HCT116 (cell line): ENCODE measurements around the gene ADCK2. TPM values are rescaled to one million over a fixed set of nuclear protein-coding genes. Genes with fewer than 3 reads are reported as not detected.

ENCODE experiments used
- ATAC-seq: fragments of 200-7000 bp; cut with Tn5 transposase; 2 replicates; pipeline ENCODE4 v1.9.1; 2020; ENCODE audit warnings: mild to moderate bottlenecking, moderate library complexity
- BruUV-seq: library from RNA; stranded (reverse); fragments of 400-500 nt; replicated peaks from 2 replicates; lab custom pipeline; 2021; lab: Mats Ljungman, UMichigan
- CTCF ChIA-PET: fragments of 300-600 bp; sonication (Branson Sonifier 250); formaldehyde crosslinking; loops from one replicate; lab custom pipeline; 2021; ENCODE audit warnings: antibody characterized with exemption; lab: Charles Lee
- POLR2A ChIA-PET: fragments of 300-600, 350-600 bp; sonication (Branson Sonifier 250); formaldehyde crosslinking; loops from one replicate; lab custom pipeline; 2021; ENCODE audit warnings: antibody characterized with exemption; lab: Charles Lee
- RAD21 ChIA-PET, 2 experiments: fragments of 300-600 bp; sonication (Branson Sonifier 250); formaldehyde crosslinking; loops; one replicate each; lab custom pipeline; 2023; ENCODE audit warnings: low total read pairs in 2 of 2; ENCODE audit not compliant: uncharacterized antibody in 2 of 2, unreplicated experiment in 2 of 2, low non-redundant PET in 1 of 2; lab: Charles Lee
- DNase-seq: peaks from one replicate; pipeline ENCODE4 v3.0.0-alpha.2; 2010; ENCODE audit warnings: low read depth, low spot score
- H2AFZ ChIP-seq: fragments of 200-600 bp; shearing (Covaris generic), sonication (generic); 2 replicates; pipeline ENCODE4 v1.6.1; 2017; ENCODE audit warnings: low read depth, mixed run types, mixed read lengths, antibody characterized with exemption, low read length; ENCODE audit not compliant: poor library complexity, severe bottlenecking
- H3K27ac ChIP-seq: 2 replicates; pipeline ENCODE4 v1.5.1; 2012; ENCODE audit warnings: low read depth, low read length
- H3K27me3 ChIP-seq: fragments of 200-600 bp; sonication (generic); 2 replicates; pipeline ENCODE4 v1.6.1; 2016; ENCODE audit warnings: mixed run types, low read length, mixed read lengths; ENCODE audit not compliant: insufficient read depth
- H3K36me3 ChIP-seq, 2 experiments: fragments of 200-500 bp in 1 of 2; fragments of 200-600 bp in 1 of 2; sonication (Bioruptor generic) in 1 of 2; sonication (generic) in 1 of 2; 2 replicates each; pipeline versions ENCODE4 v1.5.1 to v1.6.1; 2014 to 2016; ENCODE audit warnings: low read length in 2 of 2, inconsistent platforms in 1 of 2, mixed read lengths in 1 of 2, mixed run types in 1 of 2; ENCODE audit not compliant: insufficient read depth in 2 of 2, control insufficient read depth in 1 of 2
- H3K4me1 ChIP-seq, 2 experiments: fragments of 200-600 bp in 1 of 2; sonication (generic) in 1 of 2; 2 replicates each; pipeline versions ENCODE4 v1.5.1 to v1.6.1; 2012 to 2017; ENCODE audit warnings: low read length in 2 of 2, inconsistent platforms in 1 of 2, mild to moderate bottlenecking in 1 of 2, mixed read lengths in 1 of 2, mixed run types in 1 of 2, moderate library complexity in 1 of 2; ENCODE audit not compliant: insufficient read depth in 2 of 2, control insufficient read depth in 1 of 2
- H3K4me2 ChIP-seq: fragments of 200-600 bp; sonication (generic); 2 replicates; pipeline ENCODE4 v1.6.1; 2017; ENCODE audit warnings: mixed run types, low read length, mixed read lengths
- H3K4me3 ChIP-seq, 2 experiments: fragments of 200-600 bp in 1 of 2; sonication (generic) in 1 of 2; replicated peaks in 1 of 2; 2 replicates each; pipeline ENCODE4 v1.5.1; 2011 to 2016; ENCODE audit warnings: low read length in 2 of 2, control low read depth in 1 of 2, low read depth in 1 of 2, mild to moderate bottlenecking in 1 of 2, mixed read lengths in 1 of 2, mixed run types in 1 of 2
- H3K79me2 ChIP-seq: fragments of 200-600 bp; sonication (generic); 2 replicates; pipeline ENCODE4 v1.6.1; 2017; ENCODE audit warnings: mild to moderate bottlenecking, mixed run types, low read length, moderate library complexity, mixed read lengths; ENCODE audit not compliant: insufficient read depth
- H3K9ac ChIP-seq: fragments of 200-600 bp; sonication (generic); 2 replicates; pipeline ENCODE4 v1.6.1; 2016; ENCODE audit warnings: low read length, mixed read lengths
- H3K9me2 ChIP-seq: fragments of 200-600 bp; sonication (generic), shearing (Covaris generic); 2 replicates; pipeline ENCODE4 v1.6.1; 2017; ENCODE audit warnings: mixed run types, mild to moderate bottlenecking, moderate library complexity; ENCODE audit not compliant: insufficient read depth
- H3K9me3 ChIP-seq, 2 experiments: fragments of 200-500 bp in 1 of 2; fragments of 200-600 bp in 1 of 2; sonication (Bioruptor generic) in 1 of 2; sonication (generic) in 1 of 2; 2 replicates each; pipeline ENCODE4 v1.6.1; 2014 to 2017; ENCODE audit warnings: low read length in 2 of 2, mixed read lengths in 2 of 2, inconsistent platforms in 1 of 2, low read depth in 1 of 2, mild to moderate bottlenecking in 1 of 2, mixed run types in 1 of 2, moderate library complexity in 1 of 2; ENCODE audit not compliant: control insufficient read depth in 1 of 2, insufficient read depth in 1 of 2
- H4K20me1 ChIP-seq: fragments of 200-600 bp; sonication (generic), shearing (Covaris generic); 2 replicates; pipeline ENCODE4 v1.6.1; 2017; ENCODE audit warnings: mixed run types, mild to moderate bottlenecking, moderate library complexity; ENCODE audit not compliant: insufficient read depth
- CBX3 ChIP-seq: IDR thresholded peaks from 2 replicates; pipeline ENCODE4 v1.6.1; 2012; ENCODE audit warnings: low read depth
- EZH2 ChIP-seq: fragments of 200-600 bp; sonication (generic); IDR thresholded peaks from 2 replicates; pipeline ENCODE4 v1.6.1; 2017; ENCODE audit warnings: antibody characterized with exemption, mixed run types
- SP1 ChIP-seq: IDR thresholded peaks from 2 replicates; pipeline ENCODE4 v1.6.1; 2012; ENCODE audit warnings: low read depth
- YY1 ChIP-seq: IDR thresholded peaks from 2 replicates; pipeline ENCODE4 v1.6.1; 2011; ENCODE audit warnings: low read length, low read depth, moderate library complexity, mild to moderate bottlenecking; ENCODE audit not compliant: insufficient replicate concordance; ENCODE audit errors: extremely low read depth
- ZFX ChIP-seq: fragments of 450-650 bp; IDR thresholded peaks from 2 replicates; pipeline ENCODE4 v1.6.1; 2017
- intact Hi-C: fragments of 100-400 bp; cut with micrococcal nuclease; formaldehyde crosslinking; loops from 2 replicates; pipeline ENCODE4 v1.10.0; 2022
- total RNA-seq: library from RNA; stranded (reverse); gene quantifications from one replicate; pipeline ENCODE4 v1.2.1, GENCODE V29; 2021; ENCODE audit not compliant: unreplicated experiment
- TF ChIP-seq, protein P1 (sequence below): IDR thresholded peaks from 2 replicates; pipeline ENCODE4 v1.6.1; 2012; ENCODE audit warnings: low read depth
- TF ChIP-seq, protein P2 (sequence below): IDR thresholded peaks from 2 replicates; pipeline ENCODE4 v1.6.1; 2012
- TF ChIP-seq, protein P3 (sequence below), 3 experiments: fragments of 200-600 bp in 1 of 3; sonication (generic) in 1 of 3; IDR thresholded peaks in 2 of 3; conservative IDR thresholded peaks in 1 of 3; 2 replicates each; pipeline ENCODE4 v1.5.1; 2012 to 2017; ENCODE audit warnings: low read depth in 2 of 3, low read length in 2 of 3, antibody characterized with exemption in 1 of 3, borderline replicate concordance in 1 of 3, control low read depth in 1 of 3, mild to moderate bottlenecking in 1 of 3, mixed read lengths in 1 of 3, mixed run types in 1 of 3, moderate library complexity in 1 of 3; ENCODE audit not compliant: insufficient read depth in 1 of 3

Gene ADCK2
- total RNA-seq, 1 experiment from 2014 or later = 16.9 TPM

DNA sequence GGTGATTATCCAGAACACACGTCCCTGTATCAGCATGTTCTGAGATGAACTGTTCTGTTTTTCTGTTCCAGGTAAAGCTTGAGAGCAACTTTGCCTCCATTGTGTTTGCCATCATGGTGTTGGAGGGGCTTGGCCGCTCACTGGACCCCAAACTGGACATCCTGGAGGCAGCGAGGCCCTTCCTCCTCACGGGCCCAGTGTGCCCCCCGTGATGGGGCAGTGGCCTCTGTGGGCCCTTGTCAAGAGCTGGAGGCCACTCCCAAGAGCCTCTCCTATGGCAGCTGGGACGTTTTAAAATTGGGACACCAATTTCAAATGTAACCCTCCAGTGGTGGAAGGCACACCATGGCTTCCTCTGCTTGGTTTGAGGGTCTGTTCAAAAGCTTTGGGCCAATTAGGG is 21.8 kb downstream of the ADCK2 start:
- ChIA-PET CTCF (no interaction called here), POLR2A (no interaction called here), RAD21 (no interaction called here)
- DNase-seq (no peak), ATAC-seq (no peak)
- H3K27me3 ChIP-seq = no peaks in the 10 kb centered on the region
- TF ChIP-seq YY1 = no peak
- TF ChIP-seq EZH2 = no peak
- TF ChIP-seq, protein P1, sequence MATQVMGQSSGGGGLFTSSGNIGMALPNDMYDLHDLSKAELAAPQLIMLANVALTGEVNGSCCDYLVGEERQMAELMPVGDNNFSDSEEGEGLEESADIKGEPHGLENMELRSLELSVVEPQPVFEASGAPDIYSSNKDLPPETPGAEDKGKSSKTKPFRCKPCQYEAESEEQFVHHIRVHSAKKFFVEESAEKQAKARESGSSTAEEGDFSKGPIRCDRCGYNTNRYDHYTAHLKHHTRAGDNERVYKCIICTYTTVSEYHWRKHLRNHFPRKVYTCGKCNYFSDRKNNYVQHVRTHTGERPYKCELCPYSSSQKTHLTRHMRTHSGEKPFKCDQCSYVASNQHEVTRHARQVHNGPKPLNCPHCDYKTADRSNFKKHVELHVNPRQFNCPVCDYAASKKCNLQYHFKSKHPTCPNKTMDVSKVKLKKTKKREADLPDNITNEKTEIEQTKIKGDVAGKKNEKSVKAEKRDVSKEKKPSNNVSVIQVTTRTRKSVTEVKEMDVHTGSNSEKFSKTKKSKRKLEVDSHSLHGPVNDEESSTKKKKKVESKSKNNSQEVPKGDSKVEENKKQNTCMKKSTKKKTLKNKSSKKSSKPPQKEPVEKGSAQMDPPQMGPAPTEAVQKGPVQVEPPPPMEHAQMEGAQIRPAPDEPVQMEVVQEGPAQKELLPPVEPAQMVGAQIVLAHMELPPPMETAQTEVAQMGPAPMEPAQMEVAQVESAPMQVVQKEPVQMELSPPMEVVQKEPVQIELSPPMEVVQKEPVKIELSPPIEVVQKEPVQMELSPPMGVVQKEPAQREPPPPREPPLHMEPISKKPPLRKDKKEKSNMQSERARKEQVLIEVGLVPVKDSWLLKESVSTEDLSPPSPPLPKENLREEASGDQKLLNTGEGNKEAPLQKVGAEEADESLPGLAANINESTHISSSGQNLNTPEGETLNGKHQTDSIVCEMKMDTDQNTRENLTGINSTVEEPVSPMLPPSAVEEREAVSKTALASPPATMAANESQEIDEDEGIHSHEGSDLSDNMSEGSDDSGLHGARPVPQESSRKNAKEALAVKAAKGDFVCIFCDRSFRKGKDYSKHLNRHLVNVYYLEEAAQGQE = no peak
- TF ChIP-seq ZFX = no peak
- no peak overlapping the region for H3K4me3 ChIP-seq
- H3K4me2 ChIP-seq = no peak overlapping the region
- no peaks in the 10 kb centered on the region for H3K9me2 ChIP-seq
- no peak overlapping the region for H3K27ac ChIP-seq
- intact Hi-C loops = no loop called here
- no peaks in the 10 kb centered on the region for H4K20me1 ChIP-seq
- H3K9ac ChIP-seq = no peak overlapping the region
- H2AFZ ChIP-seq = no peak overlapping the region
- H3K9me3 ChIP-seq = no peaks in the 10 kb centered on the region
- no TSS peak for BruUV-seq
- peaks cover 4 to 20% of the 10 kb centered on the region in 2 experiments; a peak in 3 of 4 replicates for H3K4me1 ChIP-seq
- H3K79me2 ChIP-seq = peaks cover 29% of the 10 kb centered on the region
- peaks cover 0 to 4% of the 10 kb centered on the region in 2 experiments; a peak in 2 of 4 replicates for H3K36me3 ChIP-seq

DNA sequence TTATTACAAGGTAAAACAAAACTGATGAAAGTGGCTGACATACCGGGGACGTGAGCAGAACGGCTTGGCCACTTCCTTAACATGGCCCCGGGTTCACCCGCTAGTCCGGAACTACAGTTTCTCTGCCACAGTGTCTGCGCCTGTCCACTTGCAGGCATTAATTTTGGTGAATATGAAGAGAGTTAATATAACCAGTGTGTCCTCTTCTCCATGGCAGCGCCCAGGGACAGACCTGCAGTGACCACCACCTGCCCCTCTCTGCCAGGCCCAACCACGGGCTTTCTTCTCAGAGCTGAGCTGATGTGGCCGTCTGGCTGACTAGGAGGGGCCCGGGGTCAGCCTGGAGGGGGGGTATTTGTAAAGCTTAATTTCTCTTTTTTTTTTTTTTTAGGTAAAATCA is 22.6 kb downstream of the ADCK2 start:
- Histone ChIP-seq H4K20me1 (no peaks in the 10 kb centered on the region), H3K27ac (no peak overlapping the region), H3K4me3 (no peak overlapping the region), H2AFZ (no peak overlapping the region), H3K9me3 (no peaks in the 10 kb centered on the region), H3K27me3 (no peaks in the 10 kb centered on the region), H3K36me3 (peaks cover 0 to 4% of the 10 kb centered on the region in 2 experiments; a peak in 2 of 4 replicates), H3K9ac (no peak overlapping the region), H3K79me2 (peaks cover 36% of the 10 kb centered on the region), H3K4me1 (peaks cover 4 to 20% of the 10 kb centered on the region in 2 experiments; a peak in 3 of 4 replicates), H3K9me2 (no peaks in the 10 kb centered on the region), H3K4me2 (no peak overlapping the region)
- POLR2A ChIA-PET = no interaction called here
- intact Hi-C loops = no loop called here
- BruUV-seq = no TSS peak
- CTCF ChIA-PET = no interaction called here
- ATAC-seq (no peak), DNase-seq (no peak)
- TF ChIP-seq SP1 (no peak), EZH2 (no peak), CBX3 (no peak)
- TF ChIP-seq, protein P1 = no peak
- TF ChIP-seq, protein P2, sequence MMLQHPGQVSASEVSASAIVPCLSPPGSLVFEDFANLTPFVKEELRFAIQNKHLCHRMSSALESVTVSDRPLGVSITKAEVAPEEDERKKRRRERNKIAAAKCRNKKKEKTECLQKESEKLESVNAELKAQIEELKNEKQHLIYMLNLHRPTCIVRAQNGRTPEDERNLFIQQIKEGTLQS = no peak
- TF ChIP-seq, protein P3, sequence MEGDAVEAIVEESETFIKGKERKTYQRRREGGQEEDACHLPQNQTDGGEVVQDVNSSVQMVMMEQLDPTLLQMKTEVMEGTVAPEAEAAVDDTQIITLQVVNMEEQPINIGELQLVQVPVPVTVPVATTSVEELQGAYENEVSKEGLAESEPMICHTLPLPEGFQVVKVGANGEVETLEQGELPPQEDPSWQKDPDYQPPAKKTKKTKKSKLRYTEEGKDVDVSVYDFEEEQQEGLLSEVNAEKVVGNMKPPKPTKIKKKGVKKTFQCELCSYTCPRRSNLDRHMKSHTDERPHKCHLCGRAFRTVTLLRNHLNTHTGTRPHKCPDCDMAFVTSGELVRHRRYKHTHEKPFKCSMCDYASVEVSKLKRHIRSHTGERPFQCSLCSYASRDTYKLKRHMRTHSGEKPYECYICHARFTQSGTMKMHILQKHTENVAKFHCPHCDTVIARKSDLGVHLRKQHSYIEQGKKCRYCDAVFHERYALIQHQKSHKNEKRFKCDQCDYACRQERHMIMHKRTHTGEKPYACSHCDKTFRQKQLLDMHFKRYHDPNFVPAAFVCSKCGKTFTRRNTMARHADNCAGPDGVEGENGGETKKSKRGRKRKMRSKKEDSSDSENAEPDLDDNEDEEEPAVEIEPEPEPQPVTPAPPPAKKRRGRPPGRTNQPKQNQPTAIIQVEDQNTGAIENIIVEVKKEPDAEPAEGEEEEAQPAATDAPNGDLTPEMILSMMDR (IDR thresholded peaks at IDR 0.05 in 2 of 3, conservative IDR thresholded peaks at IDR 0.05 in 1 of 3; ENCODE audit: borderline replicate concordance in 1 of 3, insufficient read depth in 1 of 3, low read depth in 2 of 3, low read length in 2 of 3) = no peak
- RAD21 ChIA-PET = no interaction called here
